Skeletal muscle cell (primary cell): ENCODE measurements around the gene CORO2B.
A peak's percentile ranks its signal among the peaks of the same experiment; 100 is the strongest.

Source experiments
- DNase-seq: peaks from one replicate; pipeline ENCODE4 v3.0.0-alpha.2; 2010; ENCODE audit warnings: low read depth
- H3K4me3 ChIP-seq: 2 replicates; pipeline ENCODE4 v1.5.1; 2011; ENCODE audit warnings: low read depth, mild to moderate bottlenecking, control low read depth, low read length, moderate library complexity

CORO2B gene

DNA sequence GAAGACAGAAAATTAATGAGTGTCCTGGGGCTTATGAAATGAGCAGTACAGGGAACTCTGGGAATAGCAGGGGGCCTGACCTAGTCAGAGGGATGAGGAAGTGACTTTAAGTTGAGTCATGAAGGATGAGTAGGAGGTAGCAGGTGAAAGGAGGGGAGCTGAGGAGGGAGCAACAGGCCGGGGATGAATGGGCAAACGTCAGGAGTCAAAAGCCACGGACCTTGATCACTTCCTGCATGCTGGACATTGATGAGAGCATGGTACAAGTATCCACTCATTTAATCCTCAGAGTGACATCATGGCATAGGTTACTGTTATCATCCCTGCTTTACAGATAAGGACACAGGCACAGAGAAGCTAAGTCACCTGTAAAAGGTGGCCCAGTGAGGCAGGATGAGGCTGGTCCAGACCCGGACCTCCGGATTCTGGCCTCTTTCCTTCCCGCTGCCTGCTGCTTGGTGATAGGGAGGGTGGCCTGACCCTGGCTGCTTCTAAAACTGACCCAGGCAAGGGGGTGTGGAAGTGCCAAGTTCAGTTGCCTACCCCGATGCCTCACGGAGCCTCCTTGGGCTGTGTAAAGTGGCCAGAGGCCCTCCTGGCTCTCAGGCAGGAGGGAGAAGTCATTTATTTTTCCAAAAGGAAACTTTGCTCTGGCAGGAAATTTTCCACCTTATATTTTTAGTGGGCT is 7.6 kb downstream of the CORO2B start:
- DNase-seq: peak; percentile 83
- no peak overlapping the region for H3K4me3 ChIP-seq

DNA sequence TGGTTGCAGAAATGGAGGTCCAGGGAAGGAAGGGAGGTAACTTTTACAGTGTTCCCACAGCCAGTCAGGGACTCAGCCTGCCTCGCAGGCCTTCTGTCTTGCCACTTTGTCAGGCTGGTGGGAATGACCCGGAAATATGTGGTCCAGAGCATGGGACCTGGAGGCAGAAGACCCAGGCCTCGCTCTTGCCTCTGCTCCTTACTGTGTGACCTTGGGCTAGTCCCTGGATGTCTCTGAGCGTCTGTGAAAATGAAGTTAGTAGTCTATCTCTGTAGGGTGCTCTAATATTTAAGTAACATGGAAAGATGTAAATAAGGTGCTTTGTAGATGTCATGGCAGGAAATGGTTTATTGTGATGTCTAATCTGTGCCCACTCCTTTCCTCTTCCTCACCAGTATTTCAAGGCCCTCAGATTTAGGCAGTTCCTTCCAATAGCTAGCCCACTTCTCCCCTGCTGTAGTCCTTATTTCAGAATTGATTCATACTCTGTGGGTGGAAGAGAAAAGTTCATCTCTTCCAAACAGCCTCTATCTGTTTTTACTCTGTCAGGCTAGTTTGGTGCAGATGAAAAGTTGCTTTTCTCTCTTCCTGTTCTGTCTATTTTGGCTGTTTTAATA is 9.1 kb downstream of the CORO2B start:
- no peak for DNase-seq
- H3K4me3 ChIP-seq: no peak overlapping the region

DNA sequence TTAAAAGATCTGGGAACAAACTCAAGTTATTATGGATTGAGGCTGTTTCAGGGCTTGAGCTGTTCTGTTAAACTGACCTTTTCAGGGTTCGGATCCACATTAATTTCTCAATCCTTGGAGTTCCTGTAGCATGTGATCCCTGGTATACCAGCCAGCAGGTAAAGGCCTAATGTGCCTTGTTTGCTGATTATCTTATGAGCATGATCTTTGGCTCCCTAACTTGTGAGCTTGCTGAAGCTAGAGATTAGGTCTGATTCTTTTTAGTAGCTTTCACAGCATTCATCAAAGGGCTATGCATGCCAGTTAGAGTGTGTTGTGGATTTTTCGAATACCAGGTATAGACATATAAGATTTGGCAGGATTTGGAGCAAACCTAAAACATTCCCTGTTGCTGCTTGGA is 10.3 kb downstream of the CORO2B start:
- H3K4me3 ChIP-seq: no peak overlapping the region
- DNase-seq: no peak

DNA sequence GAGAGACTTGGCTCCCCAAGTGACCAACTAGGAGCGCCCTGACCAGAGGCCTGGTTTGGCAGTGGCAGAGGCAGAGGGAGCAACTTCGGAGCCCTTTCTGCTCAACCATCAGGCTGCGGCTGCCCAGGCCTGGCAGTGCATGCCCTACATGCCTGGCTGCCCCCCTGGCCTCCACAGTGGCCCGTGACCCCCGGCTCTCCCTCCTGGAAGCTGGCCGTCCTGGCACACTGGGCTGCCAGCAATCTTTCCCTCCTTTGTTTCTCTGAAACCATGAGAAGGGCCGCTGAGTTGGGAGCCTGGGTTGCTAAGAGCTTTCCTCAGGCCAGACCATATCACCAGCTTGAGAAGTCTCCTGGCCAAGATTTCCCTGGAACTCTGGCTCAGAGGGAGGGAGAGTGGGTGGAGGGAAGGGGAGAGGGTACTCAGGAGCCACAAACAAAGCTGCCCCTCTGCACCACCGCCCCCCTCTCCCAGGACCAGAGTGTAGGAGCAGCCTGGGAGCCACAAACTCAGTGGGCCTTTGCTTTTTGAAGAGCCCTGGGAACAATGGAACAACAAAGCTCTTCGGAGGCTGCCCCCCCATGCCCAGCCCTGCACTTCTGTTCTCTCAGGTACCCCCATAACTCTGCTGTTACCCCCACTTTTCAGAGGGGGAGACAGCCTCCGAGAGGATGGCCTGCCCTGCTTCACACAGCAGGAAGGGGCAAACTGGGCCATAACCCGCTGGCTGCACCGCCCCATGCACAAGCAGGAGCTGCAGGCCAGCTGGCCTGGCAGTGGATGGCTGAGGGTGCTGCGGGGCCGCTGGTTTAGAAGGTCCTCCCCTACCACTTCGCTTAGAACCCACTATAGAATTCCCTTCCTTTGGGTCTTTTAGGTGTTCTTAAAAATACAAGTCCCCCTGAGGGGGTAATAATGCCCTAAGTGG is 11.3 kb downstream of the CORO2B start:
- no peak overlapping the region for H3K4me3 ChIP-seq
- DNase-seq: no peak

DNA sequence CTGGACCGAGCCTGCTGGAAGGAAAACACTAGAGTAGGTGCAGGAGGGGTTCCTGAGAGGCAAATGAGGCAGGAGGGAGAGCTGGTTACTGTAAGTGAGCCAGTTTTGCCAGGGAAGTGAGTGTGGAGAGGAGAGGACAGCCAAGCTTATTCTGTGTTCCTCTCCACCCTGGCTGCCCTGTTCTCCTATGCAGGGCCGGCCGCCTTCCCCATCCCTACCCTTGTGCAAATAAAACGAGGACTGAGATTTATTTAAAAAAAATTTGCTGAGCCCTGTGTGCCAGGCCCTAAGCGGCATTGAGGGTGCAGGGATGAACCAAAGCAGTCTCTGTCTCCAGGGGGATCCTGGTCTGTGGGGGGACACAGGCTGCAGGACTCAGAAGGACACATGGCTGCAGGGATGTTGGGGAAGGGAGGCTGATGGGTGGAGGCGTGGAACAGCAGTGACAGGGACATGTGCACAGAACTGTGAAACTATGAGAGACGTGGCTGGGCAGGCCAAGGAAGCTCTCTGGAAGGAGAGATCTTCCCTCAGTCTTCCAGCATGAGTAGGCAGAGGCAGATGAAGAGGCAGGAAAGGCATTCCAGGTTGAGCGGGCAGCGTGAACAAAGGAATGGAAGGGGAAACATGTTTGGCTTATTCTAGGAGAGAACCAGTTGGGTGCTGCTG is 12.1 kb downstream of the CORO2B start:
- no peak overlapping the region for H3K4me3 ChIP-seq
- no peak for DNase-seq

DNA sequence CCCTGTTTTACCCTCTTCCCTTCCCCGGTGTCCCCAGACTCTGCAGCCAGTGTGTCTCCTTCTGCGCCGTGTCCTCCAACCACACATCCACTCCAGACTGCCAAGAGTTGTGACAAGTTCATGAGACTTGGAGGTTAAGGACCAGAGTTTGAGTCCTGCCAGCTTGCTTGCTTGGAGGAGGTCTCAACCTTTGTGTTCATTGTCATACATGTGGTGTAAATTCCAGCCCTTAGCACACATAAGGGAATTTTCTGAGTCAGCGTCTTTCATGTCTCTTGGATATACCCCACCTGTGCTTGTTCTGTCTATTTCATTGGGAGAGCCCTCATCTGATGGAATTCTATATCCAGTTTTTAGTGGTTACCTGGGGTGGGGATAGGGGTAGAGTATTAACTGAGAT is 13.3 kb downstream of the CORO2B start:
- no peak for DNase-seq
- no peak overlapping the region for H3K4me3 ChIP-seq

DNA sequence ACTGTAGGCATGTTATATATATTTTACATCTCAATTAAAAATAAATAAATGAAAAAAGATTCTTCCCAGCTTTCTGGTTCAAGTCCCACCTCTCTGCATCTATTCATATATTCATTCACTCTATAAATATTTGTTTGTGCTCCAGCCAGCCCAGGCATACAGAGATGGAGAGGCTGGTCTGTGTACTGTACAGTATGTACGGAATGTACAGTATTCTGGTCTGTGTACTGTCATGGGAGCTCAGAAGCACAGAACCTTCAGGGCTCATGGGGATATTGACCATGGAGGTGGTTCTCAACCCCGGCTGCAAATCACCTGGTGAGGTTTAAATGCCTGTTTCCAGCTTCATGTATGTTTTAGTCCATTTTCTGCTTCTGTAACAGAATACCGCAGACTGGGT is 13.8 kb downstream of the CORO2B start:
- DNase-seq: no peak
- no peak overlapping the region for H3K4me3 ChIP-seq

DNA sequence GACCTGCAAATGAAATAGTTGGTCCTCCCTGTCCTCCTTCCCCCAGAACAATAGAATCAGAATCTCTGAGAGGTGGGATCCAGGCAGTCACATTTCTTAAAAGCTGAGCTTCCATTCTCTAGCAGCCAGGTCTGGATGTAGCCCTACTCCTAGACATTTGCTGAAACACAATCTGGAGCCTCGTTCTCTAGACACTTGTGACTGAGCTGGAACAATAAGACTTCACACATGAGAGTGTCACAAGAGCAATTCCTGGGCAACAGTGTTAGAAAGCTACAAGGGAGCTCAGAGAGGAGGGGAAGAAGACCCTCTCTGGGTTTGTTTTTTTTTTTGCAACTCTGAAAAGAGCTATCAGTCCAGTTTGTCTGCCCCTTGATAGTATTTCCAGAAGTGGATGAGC is 14.5 kb downstream of the CORO2B start:
- DNase-seq: no peak
- no peak overlapping the region for H3K4me3 ChIP-seq

DNA sequence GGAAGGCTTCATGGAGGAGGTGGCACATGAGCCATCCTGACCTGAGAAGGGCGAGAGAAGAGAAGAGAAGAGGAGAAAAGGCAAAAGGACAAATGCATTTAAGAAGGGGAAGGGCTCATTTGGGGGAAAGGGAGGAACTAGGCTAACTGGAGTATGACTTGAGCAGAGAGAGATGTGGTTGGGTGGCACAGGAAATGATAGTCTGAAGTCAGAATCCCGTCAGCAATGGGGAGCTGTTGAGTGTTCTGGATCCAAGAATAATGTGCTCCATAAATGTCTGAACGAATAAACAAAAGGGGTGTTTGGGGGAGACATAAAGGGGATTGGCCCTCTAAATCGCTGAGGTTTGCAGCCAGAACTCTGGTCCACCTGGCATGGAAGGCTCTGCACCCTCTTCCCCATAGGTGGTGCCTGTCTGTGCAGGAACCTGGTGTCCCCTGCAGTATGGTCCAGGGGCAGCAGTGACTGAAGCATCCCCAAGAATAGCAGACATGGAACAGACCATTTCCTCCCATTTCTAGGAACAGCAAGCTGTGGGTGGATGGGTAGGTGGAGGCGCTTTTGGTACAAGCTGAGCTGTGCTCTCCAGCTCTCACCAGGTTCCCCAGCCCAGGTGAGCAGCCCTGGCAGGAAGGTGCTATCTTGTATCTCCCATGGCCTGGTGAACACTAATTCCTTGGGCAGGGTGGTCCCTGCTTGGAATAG is 15.2 kb downstream of the CORO2B start:
- H3K4me3 ChIP-seq: no peak overlapping the region
- DNase-seq: no peak

DNA sequence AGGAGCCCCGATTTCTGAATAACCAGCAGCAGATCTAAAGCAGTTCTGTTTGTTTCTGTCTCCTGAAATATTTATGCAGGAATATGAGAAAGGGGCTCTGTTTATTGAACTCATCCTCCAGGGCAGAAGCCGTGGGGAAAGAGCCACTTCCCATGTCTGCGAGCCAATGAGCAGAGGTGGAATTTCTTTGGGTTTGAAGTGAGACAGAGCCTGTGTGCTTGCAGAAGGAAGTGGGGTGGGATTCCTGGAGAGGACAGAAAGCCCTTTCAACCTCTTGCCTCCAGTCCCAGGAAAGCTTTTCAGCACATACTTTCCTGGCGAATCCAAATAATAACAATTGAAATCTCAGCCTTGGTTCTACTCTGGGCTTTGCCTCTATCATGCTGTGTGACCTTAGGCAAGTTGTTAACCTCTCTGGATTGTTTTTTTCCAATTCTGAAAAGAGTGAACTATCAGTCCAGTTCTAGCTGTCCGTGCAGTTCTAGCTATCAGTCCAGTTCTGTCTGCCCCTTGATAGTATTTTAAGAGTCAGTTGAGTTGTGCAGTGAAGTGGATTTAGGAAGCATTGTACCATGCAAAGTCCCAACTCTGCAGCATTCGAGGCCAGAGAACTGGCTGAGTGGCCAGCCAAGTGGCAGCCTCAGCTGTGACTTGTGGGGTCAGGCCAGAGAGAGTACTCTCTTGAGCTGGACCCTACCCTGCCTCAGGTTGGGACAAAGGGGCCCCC is 15.9 kb downstream of the CORO2B start:
- no peak for DNase-seq
- no peak overlapping the region for H3K4me3 ChIP-seq

DNA sequence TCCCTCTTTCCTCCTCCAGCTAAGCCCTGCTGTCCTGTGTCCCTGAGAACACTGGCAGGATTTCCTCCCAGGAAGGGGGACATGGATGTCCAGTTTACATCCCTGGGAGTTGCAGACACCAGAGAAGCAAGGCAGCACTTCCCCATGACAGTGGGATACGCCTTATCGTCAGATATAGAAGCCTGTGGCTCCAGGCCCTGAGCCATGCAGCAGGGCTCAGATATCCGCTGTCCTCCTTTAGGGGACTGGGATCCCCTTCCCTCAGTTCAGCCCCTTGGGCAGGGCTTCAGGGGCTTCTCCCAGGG is 16.4 kb downstream of the CORO2B start:
- H3K4me3 ChIP-seq: no peak overlapping the region
- no peak for DNase-seq

DNA sequence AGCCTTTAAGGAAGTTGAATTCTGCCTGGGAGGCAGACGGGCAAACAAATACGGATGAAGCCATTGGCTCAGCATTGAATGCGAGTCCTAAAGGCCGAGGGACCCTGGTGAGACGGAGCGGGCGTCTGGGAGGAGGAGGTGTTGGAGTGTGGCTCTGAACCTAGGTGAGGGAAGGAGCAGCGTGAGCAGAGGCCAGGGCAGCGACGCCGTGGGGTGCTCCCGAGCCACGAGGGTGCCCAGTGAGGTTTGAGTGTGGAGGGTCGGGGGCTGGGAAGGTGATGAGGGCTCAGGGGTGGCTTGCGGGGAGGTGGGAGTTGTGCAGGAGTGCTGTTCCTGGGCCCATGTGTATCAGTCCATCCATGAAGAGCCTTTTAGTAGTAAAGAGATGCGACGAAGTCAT is 17.0 kb downstream of the CORO2B start:
- no peak for DNase-seq
- H3K4me3 ChIP-seq: no peak overlapping the region

DNA sequence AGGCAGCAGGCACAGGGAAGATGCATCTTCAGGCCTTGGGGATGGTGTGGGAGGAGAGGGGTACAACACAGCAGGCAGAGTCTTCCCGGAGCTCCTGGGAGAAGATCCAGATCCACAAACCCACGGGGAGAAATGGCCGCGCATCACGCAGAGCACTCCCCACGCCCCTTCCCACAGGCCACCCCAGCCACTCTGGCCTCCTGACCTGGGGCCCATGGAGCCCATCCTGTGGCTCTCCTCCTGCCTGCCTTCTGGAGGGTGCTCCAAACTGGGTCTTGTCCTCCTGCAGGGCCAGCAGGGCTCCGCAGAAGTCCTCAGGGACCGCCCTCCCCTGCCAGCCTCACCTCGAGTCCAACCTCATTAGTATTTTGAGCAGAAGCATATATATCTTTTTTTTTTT is 17.9 kb downstream of the CORO2B start:
- no peak for DNase-seq

DNA sequence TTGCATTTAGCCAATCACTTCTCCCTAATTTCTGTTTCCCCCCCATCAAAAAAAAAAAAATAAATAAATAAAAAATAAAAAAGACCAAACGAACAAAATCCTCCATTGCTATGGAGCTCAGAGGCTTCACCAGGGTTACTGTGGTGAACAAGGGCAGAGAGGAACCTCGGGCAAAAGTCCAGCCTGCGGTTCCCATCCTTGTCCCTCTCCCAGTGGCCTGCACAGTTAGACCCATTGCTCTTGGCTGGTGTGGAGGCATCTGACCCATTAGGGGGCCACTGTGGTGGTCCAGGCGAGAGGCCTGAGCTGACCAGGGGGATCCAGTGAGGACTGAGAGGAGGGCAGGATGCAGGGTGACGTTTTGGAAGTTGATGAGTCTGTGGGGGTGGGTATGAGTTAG is 18.8 kb downstream of the CORO2B start:
- no peak overlapping the region for H3K4me3 ChIP-seq
- DNase-seq: no peak

More for the DNA sequence above, 17.9 kb downstream of the CORO2B start:
- no peak overlapping the region for H3K4me3 ChIP-seq

DNA sequence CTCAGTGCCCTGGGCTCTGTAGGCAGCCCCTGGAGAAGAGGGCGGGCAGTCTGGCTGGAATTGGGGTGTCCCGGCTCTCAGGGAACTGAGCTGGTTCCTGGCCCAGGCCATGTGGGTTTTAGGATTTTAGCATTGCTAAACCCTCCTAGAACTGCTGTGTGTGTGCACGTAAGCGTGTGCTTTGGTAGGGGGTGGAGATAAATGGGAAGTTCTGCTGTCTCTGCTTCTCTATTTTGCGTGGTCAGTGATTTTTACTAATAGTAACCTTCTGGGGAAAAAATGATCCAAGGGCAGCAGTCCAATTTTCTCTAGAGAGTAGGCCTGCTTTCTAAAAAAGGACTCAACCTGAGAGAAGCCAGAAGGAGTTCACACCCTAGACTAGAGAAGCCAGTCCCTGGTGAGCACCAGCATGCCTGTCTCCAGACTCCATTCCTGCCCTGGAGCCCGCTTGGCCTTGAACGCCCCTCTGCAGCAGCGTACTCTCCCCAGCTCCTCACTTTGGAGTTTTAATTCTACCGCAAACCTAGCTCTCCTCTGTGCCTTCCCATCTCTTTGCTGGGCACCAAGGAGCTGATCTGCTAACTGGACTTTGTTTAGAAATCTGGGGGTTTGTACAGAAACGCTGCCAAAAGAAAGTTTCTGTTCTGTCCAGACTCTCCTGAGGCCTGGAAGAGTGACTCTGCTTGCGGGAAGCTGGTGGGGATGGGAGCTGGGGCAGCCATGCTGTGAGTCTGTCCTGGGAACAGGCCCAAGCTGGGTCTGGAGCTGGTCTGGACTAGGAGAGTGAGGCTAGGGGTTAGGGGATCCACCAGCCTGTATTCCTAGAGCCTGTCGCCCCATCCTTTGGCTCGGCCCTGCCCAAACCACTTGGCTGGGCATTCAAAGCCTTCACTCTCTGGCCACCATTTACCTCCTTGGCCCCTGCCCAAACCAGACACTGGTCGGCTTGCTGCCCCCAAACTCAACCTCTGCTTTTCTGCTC is 19.7 kb downstream of the CORO2B start:
- no peak overlapping the region for H3K4me3 ChIP-seq
- no peak for DNase-seq

DNA sequence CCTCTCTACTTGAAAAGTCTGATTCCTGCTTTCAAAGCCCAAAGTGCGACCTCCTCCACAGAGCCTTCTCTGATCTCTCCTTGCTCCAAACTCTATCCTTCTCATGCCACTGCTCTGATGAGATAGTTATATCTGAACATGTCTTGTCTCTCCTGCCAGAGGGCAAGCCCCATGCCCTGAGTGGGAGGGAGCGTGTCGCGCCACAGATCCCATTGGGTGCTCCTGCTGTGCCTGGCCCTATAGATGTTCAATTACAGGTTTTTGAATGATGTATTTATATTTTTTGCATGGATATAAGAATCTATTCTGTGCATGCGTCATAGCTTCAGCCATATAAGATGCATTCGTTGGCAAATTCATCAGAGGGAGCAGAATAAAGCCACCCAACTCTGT is 20.4 kb downstream of the CORO2B start:
- no peak for DNase-seq
- H3K4me3 ChIP-seq: no peak overlapping the region

DNA sequence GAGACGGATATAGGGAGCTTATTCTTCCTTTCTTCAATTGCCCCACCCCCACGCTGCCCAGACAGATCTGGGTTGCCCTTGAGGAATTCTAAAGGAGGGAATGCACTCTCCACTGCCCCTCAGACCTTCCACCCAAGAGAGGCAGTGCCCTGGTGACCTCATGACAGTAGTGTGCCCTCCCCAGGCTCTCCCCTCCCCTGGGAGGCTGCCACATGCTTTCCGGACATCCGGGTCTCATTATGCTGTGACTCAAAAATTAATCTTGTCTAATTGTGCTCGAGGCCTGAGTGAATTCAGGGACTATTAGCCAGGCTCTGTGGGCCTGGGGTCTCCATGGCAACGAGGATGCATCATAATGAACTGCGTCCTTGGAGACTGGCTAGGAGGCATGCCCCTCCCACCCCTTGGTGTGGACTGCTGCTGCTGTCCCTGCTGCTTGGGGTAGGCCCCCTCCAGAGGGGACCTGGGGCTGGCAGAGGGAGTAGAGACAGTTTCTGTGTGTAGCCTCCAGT is 20.8 kb downstream of the CORO2B start:
- DNase-seq: no peak
- H3K4me3 ChIP-seq: no peak overlapping the region
